HG03196 (cell line): Measurements from ENCODE around the gene PPEF1.
"Not testable (repeated sequence)": the region's sequence is repeated elsewhere in the genome, so short reads cannot be mapped to it uniquely, and the experiment has no call there.

Source experiments
- ATAC-seq: cut with Tn5 transposase; IDR thresholded peaks from one replicate; pipeline ENCODE4 v1.9.1; 2021; ENCODE audit not compliant: unreplicated experiment

Gene PPEF1

DNA sequence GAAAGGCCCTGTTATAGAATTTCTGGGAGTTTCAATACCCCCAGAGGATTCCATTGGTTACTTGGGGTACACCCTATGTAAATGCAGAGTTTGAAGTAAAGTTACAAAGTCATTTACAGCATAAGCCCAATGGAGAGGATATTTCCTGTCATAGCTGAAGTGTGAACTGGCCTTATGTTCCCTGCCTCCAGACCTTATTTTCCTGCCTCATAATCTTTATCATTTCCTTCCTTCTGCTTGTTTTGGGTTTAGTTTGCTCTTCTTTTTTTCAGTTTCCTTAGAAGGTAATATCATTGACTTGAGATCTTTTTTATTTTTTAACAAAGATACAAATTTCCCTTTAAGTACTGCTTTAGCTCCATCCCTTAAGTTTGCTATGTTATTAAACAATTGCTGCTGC is 85.4 kb downstream of the PPEF1 start:
- no peak for ATAC-seq

DNA sequence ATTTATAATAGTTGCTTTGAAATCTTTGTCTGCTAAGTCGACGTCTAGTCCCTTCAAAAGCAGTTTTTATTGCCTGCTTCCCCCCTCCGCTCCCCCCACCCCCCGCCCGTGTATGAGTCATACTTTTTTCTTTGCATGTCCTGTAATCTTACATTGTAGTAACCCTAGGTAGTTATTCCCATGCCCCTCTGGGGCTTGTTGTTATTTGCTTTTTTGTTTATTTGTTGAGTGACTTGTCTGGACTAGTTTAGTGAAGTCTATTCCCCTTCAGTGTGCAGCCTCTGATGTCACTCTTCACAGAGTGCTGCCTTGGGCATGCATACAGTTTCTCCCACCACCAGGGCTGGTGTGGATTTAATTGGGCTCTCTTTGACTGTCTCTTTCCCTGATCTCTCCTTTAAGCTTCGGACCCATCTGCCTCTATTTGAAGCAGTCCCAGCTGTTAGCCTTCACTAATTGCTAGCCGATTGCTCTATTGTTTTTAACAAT is 86.2 kb downstream of the PPEF1 start:
- ATAC-seq: no peak

DNA sequence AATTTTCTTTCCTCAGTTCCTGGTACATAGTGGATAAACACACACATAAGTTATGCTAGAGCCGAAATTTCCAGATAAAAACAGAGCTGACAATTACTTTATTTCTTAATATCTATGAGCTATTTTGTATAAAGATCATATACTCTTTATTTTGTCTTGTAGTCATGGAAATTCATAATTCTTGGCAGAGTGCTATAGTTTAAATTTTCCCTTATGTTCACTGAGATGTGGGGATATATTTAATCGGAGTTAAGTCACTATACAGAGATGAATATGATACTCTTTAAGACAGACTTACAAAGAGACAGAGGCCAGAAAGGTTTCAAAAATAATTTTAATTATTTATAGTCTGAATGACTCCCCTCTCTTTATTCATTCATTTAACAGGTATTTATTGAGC is 89.7 kb downstream of the PPEF1 start:
- no peak for ATAC-seq

DNA sequence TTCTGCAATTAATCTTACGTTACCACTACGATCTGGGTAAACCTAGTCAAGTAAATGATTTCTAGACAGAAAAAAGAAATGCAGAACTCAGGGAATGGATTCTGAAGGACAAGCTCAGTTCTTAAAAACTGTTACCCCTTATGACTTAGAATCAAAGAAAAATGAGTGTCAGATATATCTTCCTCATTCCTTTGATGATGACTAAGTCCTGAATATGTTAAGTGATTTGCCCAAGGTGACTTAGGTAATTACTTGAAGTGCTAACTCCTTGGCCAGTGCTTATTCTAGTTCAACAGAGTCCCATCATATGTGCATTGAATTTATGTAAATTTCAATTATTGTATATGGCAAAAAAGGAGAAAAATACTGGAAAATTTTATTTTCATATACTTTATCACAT is 92.5 kb downstream of the PPEF1 start:
- no peak for ATAC-seq

DNA sequence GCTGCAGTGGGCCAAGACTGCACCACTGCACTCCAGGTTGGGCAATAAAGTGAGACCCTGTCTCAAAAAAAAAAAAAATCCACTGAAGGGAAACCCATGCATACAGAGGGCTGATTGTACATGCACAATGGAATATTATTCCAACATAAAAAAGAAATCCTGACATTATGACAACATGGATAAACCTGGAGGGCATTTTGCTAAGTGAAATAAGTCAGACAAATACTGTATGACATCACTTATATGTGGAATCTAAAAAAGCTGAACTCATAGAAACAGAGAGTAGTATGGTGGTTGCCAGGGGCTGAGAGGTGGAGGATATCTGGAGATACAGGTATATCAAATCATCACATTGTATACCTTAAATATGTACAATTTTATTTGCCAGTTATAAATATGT is 102.2 kb downstream of the PPEF1 start:
- no peak for ATAC-seq

DNA sequence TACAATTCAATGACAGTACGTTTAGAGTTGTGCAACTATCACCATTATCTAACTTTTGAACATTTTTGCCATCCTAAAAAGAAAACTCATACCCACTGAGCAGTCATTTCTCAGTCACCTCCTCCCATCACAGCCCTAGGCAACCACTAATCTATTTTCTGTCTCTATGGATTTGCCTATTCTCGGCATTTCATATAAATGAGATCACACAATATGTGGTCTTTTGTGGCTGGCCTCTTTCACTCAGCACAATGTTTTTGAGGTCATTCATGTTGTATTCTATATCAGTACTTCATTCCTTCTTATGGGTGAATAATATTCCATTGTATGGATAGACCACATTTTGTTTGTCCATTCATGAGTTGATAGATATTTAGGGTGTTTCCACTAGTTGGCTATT is 103.0 kb downstream of the PPEF1 start:
- no peak for ATAC-seq

DNA sequence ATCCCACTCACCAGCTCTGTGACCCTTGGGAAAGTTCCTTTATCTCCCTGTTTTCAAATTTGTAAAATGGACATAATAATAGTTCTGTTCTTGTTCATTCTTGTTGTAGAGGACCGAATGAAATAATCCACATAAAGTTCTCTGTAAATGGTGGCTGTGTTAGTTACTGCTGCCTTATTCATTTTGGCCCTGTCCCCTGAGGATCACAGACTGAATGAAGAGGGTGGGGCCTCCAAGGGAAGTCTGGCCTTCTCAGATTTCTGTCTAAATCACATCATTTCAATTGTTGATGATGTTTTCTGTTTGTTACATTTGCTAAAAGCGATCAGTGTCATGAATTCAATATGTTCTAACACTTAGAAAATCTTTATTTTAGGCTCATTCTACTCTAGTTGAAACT is 117.9 kb downstream of the PPEF1 start:
- ATAC-seq: no peak

DNA sequence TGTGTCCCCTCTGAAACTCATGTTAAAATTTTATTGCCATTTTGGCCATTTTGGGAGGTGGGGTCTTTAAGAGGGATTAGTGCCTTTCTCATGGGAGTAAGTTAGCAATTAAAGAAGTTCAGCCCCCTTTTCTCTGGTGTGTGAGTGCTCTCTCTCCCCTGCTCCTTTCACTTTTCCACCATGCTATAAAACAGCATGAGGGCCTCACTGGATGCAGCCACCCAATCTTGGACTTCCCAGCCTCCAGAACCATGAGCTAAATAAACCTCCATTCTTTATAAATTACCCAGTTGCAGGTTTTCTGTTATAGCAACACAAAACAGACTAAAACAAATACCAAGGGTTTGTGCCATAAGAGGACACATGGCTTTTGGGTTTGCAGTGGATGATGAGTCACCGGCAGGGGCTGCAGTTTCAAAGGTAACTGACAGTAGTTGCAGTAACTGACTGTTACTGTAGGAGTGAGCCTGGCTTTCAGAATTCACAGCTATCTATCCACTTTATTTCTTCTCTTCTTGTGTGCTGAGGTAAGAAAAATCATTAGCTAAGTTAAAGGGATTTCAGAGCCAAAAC is 121.5 kb downstream of the PPEF1 start:
- no peak for ATAC-seq

DNA sequence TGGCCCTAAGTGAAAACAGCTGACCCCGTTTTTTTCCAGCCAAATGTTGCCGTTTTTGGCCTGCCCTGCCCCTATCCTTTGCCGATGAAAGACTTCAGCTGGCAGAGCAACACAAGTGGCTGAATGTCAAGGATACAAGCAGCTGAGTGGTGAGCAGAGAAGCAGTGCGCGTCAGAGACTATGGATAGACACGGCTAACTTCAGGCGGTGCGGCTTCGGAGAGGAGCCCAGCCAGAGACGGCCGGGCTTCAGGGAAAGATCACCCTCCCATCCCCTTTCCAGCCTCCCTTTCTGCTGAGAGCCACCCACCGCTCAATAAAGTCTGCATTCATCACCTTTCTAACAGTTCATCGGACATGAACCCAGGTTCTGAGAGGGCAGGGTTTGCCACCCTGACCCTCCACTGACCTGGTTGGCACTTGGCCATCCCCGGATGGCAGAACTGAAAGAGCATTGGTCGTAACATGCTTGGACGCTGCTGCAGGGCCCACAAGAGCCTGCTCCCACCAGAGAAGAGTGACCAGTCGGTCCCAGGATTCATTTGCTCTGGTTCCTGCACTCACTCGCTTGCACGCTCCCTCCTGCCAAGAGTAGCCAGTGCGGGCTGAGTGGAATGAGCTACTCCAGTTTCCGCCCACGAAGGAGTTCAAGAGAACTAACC is 125.8 kb downstream of the PPEF1 start:
- no peak for ATAC-seq

DNA sequence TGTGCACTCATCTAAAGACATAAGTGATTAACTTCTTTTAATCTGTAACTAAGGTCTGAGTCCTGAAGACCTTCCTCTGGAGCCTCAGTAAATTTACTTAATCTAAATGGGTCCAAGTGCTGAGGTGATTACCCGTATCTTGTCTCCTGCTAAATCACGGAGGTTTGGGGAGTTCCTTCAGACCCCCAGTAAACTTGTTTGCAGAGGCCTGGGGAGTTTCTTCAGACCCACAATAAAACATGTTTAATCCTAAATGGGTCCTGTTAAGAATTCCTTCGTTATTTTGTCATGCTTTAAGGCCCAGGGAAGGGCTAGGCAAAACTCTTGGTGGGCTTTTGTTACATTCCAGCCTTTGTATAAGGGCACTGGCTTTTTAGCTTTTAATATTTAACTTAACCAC is 140.5 kb downstream of the PPEF1 start:
- not testable (repeated sequence) for ATAC-seq

DNA sequence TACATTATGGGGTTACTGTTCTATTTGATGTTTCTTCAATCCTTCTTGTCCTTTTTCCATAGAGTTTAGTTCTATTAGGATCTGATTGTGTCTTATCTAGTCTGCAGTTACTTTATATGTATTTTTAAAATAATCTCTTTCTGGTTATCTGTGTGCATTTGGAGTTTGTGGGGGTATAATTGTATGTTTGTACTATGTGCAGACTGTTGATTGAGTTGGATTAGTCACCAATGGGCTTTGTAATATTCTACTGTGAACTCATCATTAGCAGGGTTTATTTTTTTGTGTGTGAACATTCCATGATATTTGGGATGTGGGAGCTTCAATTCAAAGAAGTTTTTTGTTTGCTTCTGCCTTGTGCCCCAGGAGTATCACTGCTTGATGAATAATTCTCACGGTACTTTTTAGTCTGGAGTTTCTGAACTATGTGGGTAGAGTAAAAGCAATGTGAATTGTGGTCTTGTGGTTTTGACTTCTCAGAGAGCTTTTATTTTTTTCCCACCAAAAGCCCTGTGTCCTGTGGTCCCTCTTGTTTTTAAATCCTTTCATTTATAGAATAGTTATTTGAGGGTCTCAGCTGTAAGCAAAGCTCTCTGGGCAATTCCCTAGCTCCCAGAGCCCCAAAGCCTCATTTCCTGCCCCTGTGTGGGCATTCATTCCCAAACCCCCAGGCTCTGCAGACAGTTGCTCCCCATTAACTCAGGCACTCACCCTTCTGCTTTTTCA is 148.6 kb downstream of the PPEF1 start:
- peak; percentile 92 for ATAC-seq

DNA sequence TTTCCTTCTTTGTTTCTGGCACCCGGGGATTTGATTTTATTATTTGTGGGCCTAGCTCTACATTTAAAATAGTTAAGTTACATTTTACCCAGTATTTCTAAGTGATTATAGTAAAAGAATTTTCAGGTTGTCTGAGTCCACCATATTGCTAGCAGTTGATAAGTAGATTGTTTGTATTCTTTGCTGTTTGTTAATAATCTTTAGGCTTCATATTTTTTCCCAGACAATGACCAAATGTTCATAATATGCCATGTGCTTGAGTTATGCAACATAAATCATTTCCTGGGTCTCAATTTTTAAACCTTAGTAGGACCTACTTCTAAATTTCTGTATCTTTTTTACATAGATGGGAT is 149.2 kb downstream of the PPEF1 start:
- ATAC-seq: no peak

DNA sequence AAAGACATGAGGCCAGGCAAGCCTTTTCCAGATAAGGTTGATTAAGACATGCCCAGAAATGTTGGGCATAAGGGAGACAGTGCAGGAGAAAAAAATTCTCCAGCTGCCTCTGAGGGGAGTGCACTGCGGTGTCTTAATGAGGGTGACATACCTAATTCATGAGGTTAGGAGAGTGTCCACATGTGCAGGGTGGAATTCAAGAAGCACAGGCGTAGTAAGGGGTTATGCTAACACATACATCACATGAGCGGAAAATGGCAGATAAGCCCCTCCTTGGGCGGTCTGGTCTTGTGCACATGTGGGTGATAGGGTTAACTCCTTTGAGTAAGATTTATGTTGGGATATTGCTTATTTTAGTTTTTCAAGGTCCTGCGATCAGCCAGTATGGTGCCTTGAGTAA is 154.1 kb downstream of the PPEF1 start:
- no peak for ATAC-seq

DNA sequence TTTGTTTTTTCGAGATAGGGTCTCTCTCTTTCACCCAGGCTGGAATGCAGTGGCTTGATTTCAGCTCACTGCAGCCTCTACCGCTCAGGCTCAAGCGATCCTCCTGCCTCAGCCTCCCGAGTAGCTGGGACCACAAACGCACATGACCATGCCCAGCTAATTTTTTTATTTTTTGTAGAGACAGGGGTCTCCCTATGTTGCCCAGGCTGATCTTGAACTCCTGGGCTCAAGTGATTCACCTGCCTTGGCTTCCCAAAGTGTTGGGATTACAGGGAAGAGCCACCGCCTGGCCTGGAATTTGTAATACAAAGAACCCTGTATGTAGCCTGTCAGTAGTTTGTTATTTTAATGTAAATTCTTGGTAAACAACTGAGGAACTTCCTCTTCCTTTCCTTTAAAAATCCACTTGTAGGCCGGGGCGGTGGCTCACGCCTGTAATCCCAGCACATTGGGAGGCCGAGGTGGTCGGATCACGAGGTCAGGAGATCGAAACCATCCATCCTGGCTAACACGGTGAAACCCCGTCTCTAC is 157.0 kb downstream of the PPEF1 start:
- ATAC-seq: no peak

DNA sequence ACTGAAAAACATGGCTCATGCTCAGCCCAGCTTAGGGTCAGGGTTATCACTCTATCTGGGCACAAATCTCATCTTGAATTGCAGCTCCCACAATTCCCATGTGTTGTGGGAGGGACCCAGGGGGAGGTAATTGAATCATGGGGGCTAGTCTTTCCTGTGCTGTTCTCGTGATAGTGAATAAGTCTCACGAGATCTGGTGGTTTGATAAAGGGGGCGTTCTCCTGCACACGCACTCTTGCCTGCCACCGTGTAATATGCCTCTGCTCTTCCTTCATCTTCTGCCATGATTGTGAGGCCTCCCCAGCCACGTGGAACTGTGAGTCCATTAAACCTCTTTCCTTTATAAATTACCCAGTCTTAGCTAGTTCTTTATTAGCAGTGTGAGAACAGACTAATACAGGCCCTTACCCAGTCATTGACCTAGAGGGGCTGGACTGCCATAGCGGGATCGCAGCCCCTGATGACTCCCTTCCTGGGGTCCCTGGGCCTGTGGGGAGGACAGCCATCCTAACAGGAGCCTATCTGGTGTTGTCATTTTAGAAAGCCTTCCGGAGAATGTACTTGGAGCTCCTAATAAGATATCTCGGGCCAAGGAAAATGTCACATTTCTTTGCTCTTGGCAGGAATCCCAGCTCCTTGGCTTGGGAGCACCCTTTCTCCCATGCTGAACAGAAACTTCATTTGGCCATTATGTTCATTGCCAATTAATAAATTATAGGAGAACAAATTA is 163.9 kb downstream of the PPEF1 start:
- ATAC-seq: no peak

DNA sequence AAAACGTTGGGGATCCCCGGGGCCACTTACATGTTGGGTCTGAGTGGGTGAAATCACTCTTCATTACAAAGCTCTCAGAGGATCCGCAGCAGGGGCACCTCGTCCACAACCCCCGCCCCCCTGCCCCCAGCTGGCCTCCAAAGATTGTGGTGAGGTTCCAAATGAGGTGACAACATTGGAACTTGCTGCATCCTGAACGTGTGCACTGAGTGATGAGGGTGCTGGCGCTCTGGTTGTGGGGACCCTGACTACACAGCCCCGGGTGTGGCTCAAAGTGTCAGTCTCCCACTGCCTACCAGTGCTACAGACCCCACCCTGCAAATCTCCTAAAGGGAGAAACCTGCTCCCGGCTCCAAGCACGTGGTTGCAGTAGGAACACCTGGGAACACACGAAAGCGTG is 164.5 kb downstream of the PPEF1 start:
- ATAC-seq: no peak

DNA sequence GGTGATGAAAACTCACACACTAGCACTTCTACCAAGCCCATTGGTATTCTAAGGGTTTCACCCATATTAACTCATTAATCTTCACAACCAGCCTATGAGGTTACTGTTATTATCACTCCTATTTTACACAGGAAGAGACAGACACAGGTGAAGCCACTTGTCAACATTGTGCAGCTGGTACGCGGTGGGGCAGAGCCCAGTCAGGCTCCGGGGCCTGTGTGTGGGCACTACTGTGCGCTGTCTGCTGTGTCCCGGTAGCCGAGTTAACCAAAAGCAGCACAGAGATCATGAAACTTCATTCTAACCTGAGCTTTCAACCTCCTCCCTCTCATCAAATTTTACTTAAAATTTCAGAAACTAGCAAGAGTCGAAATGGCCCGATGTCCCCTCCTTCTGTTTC is 165.2 kb downstream of the PPEF1 start:
- no peak for ATAC-seq

DNA sequence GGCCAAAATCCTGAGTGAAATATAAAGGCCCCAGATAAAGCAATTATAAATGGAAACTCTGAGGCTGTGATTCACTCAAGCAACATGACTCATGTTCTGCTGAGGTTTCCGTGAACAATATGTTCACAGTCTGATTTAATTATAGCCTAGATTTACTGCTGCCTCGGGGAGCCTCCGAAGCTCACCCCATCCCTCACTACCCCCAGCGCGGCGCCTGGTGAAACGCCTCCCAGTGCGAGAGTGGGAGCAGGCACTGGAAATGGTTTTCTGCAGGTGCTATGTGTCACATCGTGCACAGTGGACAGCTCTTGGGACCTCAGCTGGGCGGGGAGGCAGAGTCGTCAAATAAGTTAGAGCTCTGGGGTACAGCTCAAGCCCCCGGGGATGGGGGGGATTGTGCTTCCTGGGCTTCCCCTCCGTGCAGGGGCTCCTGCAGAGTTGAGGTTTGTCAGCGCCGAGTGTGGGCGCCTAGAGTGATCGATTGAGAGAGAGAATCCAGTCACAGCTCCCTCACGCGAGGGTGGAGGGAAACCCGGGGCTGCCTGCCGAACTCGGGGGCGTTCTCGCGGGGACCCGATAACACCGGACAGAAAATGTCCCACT is 165.8 kb downstream of the PPEF1 start:
- ATAC-seq: no peak

DNA sequence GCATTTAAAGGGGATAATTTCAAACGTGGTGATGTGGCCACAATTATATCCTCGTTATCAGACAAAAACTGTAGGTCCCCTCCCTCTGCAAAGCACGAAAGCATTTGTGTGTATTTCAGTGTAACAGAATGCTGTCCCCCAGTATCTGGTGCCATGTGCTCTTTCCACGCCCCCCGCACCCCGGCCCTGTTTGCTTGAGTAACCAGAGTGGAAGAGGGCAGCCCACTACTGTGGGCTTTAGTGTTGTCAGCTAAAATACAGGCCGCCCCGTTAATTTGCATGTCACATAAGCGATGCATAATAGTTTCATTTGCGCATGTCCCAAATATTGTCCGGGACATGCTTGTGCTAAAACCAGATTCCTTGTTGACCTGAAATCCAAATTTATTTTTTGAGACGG is 166.4 kb downstream of the PPEF1 start:
- no peak for ATAC-seq

DNA sequence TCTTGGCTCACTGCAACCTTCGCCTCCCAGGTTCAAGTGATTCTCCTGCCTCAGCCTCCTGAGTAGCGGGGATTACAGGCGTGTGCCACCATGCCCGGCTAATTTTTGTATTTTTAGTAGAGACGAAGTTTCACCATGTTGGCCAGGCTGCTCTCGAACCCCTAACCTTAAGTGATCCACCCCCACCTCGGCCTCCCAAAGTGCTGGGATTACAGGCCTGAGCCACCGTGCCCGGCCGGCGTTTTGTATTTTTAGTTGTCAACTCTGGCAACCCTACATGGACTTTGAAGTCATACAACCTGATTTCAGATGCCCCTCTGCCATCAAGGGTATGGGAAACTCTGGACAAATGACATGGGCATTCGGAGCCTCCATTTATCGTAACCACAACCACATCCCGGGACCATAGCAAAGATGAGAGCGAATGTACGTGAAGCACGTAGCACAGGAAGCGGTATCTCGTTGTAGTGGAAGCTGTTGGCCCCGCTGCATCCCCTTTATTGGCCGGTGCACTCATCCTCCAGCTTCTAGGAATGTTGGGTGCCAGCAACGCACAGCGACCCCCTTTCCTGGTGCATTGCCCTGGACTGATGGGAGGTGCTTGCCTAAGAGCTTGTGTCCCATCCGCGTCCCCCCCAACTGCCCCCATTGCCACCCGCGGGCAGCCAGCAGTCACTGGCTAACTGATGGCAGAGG is 167.3 kb downstream of the PPEF1 start:
- ATAC-seq: no peak
